ENCODE results near the gene ARVCF.

Gene ARVCF

DNA sequence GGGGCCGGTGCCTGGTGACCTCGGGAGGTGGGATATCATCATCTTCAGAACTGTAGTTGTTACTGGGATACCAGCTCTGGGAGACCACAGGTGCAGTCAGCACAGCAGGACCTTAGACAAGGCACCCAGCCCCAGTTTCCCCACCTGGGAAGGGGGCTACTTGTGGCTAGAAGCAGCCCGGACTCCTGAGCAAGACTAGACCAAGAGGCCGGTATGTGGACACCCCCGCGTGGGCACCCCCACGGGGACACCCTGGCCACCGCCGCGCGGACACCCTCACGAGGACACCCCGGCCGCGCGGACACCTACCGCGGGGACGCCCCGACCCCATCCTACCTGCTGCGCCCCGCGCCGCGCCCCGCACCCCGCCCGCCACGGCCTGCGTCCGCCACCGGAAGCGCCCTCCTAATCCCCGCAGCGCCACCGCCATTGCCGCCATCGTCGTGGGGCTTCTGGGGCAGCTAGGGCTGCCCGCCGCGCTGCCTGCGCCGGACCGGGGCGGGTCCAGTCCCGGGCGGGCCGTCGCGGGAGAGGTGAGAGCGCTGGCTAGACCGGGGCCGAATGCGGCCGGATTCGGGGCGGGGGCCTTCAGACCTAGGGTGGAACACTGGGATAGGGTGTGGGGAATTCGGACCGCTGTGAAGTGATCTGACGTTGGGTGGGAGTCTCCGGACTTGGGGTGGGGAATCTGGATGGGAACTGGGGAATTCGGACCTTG, 75.1 kb downstream of the ARVCF start, which contains the start of the genes COMT and TXNRD2:
COMT (plus strand) TSS at position 408 of the 718 bp plus-strand sequence. CDS start 20,755 bp downstream, outside the sequence.
TXNRD2 (minus strand) TSS at position 454 of the 718 bp plus-strand sequence; CDS start at position 439, 15 bp downstream.
- Histone ChIP-seq H2BK5ac (ENCODE audit: low read depth, low read length, poor library complexity) (no peak within 1 kb of the TSS), H3K9me3 (ENCODE audit: insufficient read depth, low read depth, low read length) (no peaks in the 10 kb centered on the region), H3K4ac (ENCODE audit: low read depth, low read length) (no peak within 1 kb of the TSS), H2BK12ac (ENCODE audit: low read length) (peak within 1 kb of the TSS; percentile 56), H3K14ac (ENCODE audit: low read length) (peak within 1 kb of the TSS; percentile 38), H4K91ac (ENCODE audit: low read depth, low read length) (peak within 1 kb of the TSS; percentile 58), H3K79me1 (ENCODE audit: low read length) (peaks cover 5% of the 10 kb centered on the region), H2BK120ac (ENCODE audit: insufficient read depth, low read length, poor library complexity) (peak within 1 kb of the TSS; percentile 57), H3K4me2 (ENCODE audit: low read length) (peak within 1 kb of the TSS; percentile 42), H3K4me1 (ENCODE audit: control insufficient read depth in 1 of 2, insufficient read depth in 2 of 2, low read length in 2 of 2) (peaks cover 12 to 17% of the 10 kb centered on the region in 2 experiments), H3K18ac (ENCODE audit: low read length) (no peak within 1 kb of the TSS), H2AK5ac (ENCODE audit: low read length) (peak within 1 kb of the TSS; percentile 10), H3K23ac (ENCODE audit: low read length) (no peak within 1 kb of the TSS), H2AFZ (ENCODE audit: insufficient read depth, low read length, poor library complexity) (no peak within 1 kb of the TSS), H3K79me2 (ENCODE audit: control insufficient read depth, insufficient read depth, low read length, poor library complexity) (no peaks in the 10 kb centered on the region), H3K27ac (ENCODE audit: low read depth, low read length) (peak within 1 kb of the TSS; percentile 53), H4K12ac (ENCODE audit: low read depth, low read length) (no peak within 1 kb of the TSS), H3K4me3 (ENCODE audit: low read depth, low read length) (peak within 1 kb of the TSS; percentile 31), H3K36me3 (ENCODE audit: control insufficient read depth in 1 of 2, insufficient read depth in 2 of 2, low read length in 2 of 2) (no peaks in the 10 kb centered on the region), H3K27me3 (ENCODE audit: insufficient read depth, low read length) (no peaks in the 10 kb centered on the region), H4K8ac (ENCODE audit: low read depth, low read length) (peak within 1 kb of the TSS; percentile 69), H3K9ac (ENCODE audit: low read length) (no peak within 1 kb of the TSS)
- no CpG with 5 or more reads among the region's 63 CpGs for WGBS (ENCODE audit: extremely low coverage, insufficient coverage, insufficient read length)
- DNase-seq, result peak; percentile 44 to 80

DNA sequence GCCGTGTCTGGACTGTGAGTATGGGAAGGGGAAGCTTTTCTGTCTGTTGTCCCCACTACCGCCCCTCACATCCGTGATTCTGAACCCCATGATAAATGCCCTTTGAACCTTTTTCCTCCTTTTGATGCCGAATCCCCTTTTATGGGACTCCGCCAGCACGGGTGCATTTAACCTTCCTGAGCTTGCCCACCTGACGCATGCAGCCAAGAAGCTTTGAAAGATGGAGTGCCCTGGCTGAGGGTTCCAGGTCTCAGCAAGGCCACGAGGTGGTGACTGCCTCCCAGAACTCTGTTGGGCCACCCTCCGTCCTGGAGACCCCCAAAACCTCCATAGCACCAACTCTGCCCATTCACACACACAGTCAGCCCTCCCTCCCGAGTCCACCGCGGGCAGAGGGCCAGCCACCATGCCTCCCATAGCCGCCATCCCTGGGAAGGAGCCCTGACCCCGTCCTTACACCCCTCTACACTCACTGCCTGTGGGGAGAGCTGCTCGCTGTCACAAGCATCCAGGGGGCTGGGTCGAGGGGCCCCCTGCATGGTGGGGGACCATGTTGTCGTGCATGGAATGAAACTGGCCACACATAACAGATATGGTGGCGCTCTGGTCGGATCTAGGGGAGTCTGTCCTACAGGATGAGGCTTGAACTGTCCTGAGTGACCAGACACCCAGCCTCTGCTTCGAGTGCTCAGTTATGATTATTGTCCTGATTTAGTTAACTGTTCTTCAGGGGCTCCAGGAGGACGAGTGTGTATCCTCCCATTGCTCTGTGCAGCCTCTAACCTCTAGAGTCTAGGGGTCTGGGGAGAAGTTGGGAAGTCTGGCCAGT, 75.9 kb downstream of the ARVCF start:
- Histone ChIP-seq H2BK5ac (ENCODE audit: low read depth, low read length, poor library complexity) (no peak overlapping the region), H3K79me1 (ENCODE audit: low read length) (peaks cover 5% of the 10 kb centered on the region), H3K4me3 (ENCODE audit: low read depth, low read length) (no peak overlapping the region), H4K12ac (ENCODE audit: low read depth, low read length) (no peak overlapping the region), H3K27me3 (ENCODE audit: insufficient read depth, low read length) (no peaks in the 10 kb centered on the region), H3K4me1 (ENCODE audit: control insufficient read depth in 1 of 2, insufficient read depth in 2 of 2, low read length in 2 of 2) (peaks cover 12 to 17% of the 10 kb centered on the region in 2 experiments), H3K9ac (ENCODE audit: low read length) (no peak overlapping the region), H3K4ac (ENCODE audit: low read depth, low read length) (no peak overlapping the region), H3K27ac (ENCODE audit: low read depth, low read length) (no peak overlapping the region), H2AK5ac (ENCODE audit: low read length) (no peak overlapping the region), H3K36me3 (ENCODE audit: control insufficient read depth in 1 of 2, insufficient read depth in 2 of 2, low read length in 2 of 2) (no peaks in the 10 kb centered on the region), H2BK12ac (ENCODE audit: low read length) (no peak overlapping the region), H3K9me3 (ENCODE audit: insufficient read depth, low read depth, low read length) (peaks cover 3% of the 10 kb centered on the region), H2AFZ (ENCODE audit: insufficient read depth, low read length, poor library complexity) (no peak overlapping the region), H4K8ac (ENCODE audit: low read depth, low read length) (no peak overlapping the region), H3K23ac (ENCODE audit: low read length) (no peak overlapping the region), H3K14ac (ENCODE audit: low read length) (no peak overlapping the region), H2BK120ac (ENCODE audit: insufficient read depth, low read length, poor library complexity) (no peak overlapping the region), H3K18ac (ENCODE audit: low read length) (no peak overlapping the region), H3K4me2 (ENCODE audit: low read length) (peak overlapping the region; percentile 42), H3K79me2 (ENCODE audit: control insufficient read depth, insufficient read depth, low read length, poor library complexity) (no peaks in the 10 kb centered on the region), H4K91ac (ENCODE audit: low read depth, low read length) (no peak overlapping the region)
- no peak for DNase-seq
- no CpG with 5 or more reads among the region's 21 CpGs for WGBS (ENCODE audit: extremely low coverage, insufficient coverage, insufficient read length)

DNA sequence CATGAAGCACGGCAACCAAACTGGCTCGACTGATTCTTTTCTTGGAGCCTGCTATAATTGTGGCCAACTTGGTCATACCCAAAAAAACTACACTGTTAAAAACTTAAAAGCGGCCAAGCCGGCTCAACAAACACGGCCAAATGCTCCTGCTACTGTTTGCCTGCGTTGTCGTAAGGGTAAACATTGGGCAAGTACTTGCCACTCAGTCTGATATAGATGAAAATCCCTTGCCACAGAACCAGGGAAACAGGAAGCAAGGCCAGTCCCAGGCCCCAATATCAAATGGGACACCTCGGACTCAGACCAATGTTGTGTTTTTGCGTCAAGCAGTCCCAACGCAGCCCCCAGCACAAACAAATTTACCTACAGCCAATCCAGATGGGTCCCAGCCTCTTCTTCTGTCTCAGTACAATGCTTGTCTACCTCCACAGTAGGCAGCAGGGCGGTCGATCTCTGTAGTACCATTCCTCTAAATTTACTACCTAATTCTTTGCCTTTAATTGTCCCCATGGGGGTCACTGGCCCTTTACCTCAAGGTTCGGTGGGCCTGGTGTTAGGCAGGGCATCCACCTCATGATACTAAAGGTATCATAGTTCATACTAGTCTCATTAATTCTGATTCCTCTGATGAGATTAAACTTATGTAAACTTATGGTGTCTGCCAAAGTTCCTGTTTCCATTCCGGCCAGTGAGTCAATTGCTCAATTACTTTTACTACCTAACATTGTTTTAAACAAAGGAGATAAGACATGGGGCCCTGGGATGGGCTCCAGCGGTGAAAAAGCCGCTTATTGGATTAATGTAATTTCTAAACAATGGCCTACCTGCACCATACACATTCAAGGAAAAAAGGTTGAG, 78.8 kb downstream of the ARVCF start:
- no peak overlapping the region for H2AFZ ChIP-seq (ENCODE audit: insufficient read depth, low read length, poor library complexity)
- H4K91ac ChIP-seq (ENCODE audit: low read depth, low read length), result no peak overlapping the region
- no peak overlapping the region for H3K4me3 ChIP-seq (ENCODE audit: low read depth, low read length)
- H2BK5ac ChIP-seq (ENCODE audit: low read depth, low read length, poor library complexity), result no peak overlapping the region
- no peaks in the 10 kb centered on the region for H3K27me3 ChIP-seq (ENCODE audit: insufficient read depth, low read length)
- WGBS (ENCODE audit: extremely low coverage, insufficient coverage, insufficient read length), result no CpG with 5 or more reads among the region's 16 CpGs
- no peak overlapping the region for H4K12ac ChIP-seq (ENCODE audit: low read depth, low read length)
- no peak overlapping the region for H2BK120ac ChIP-seq (ENCODE audit: insufficient read depth, low read length, poor library complexity)
- no peaks in the 10 kb centered on the region for H3K79me2 ChIP-seq (ENCODE audit: control insufficient read depth, insufficient read depth, low read length, poor library complexity)
- H3K27ac ChIP-seq (ENCODE audit: low read depth, low read length), result no peak overlapping the region
- no peak overlapping the region for H3K4me2 ChIP-seq (ENCODE audit: low read length)
- no peak overlapping the region for H3K9ac ChIP-seq (ENCODE audit: low read length)
- H3K23ac ChIP-seq (ENCODE audit: low read length), result no peak overlapping the region
- peaks cover 3% of the 10 kb centered on the region for H3K79me1 ChIP-seq (ENCODE audit: low read length)
- DNase-seq, result no peak
- no peak overlapping the region for H2AK5ac ChIP-seq (ENCODE audit: low read length)
- no peak overlapping the region for H3K18ac ChIP-seq (ENCODE audit: low read length)
- peaks cover 3% of the 10 kb centered on the region for H3K9me3 ChIP-seq (ENCODE audit: insufficient read depth, low read depth, low read length)
- no peak overlapping the region for H3K14ac ChIP-seq (ENCODE audit: low read length)
- no peak overlapping the region for H3K4ac ChIP-seq (ENCODE audit: low read depth, low read length)
- H2BK12ac ChIP-seq (ENCODE audit: low read length), result no peak overlapping the region
- H3K4me1 ChIP-seq (ENCODE audit: control insufficient read depth in 1 of 2, insufficient read depth in 2 of 2, low read length in 2 of 2), result peaks cover 6 to 9% of the 10 kb centered on the region in 2 experiments
- H3K36me3 ChIP-seq (ENCODE audit: control insufficient read depth in 1 of 2, insufficient read depth in 2 of 2, low read length in 2 of 2), result no peaks in the 10 kb centered on the region
- no peak overlapping the region for H4K8ac ChIP-seq (ENCODE audit: low read depth, low read length)

DNA sequence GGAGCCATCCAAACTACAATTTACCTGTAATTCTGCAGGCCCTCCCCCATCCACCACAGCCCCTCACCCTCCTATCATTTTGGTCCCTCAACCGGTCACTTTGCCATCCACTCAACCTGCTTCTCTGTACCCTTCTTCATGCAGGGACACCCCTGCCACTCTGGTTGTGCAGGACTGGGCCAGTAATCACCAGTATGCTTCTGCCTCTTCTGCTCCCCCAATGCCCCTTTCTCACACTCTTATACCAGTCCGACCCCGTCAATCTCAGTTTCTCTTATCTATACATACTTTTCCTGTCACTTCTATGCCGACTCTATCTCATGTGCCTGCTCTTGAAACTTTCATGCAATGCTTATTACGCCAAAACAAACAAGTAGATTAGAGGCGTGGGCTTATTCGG, 80.1 kb downstream of the ARVCF start:
- H3K9ac ChIP-seq (ENCODE audit: low read length), result no peak overlapping the region
- H2AK5ac ChIP-seq (ENCODE audit: low read length), result no peak overlapping the region
- H3K4ac ChIP-seq (ENCODE audit: low read depth, low read length), result no peak overlapping the region
- H4K91ac ChIP-seq (ENCODE audit: low read depth, low read length), result no peak overlapping the region
- H4K12ac ChIP-seq (ENCODE audit: low read depth, low read length), result no peak overlapping the region
- H3K9me3 ChIP-seq (ENCODE audit: insufficient read depth, low read depth, low read length), result peaks cover 3% of the 10 kb centered on the region
- H3K4me1 ChIP-seq (ENCODE audit: control insufficient read depth in 1 of 2, insufficient read depth in 2 of 2, low read length in 2 of 2), result no peaks in the 10 kb centered on the region
- H2AFZ ChIP-seq (ENCODE audit: insufficient read depth, low read length, poor library complexity), result no peak overlapping the region
- H3K79me1 ChIP-seq (ENCODE audit: low read length), result no peaks in the 10 kb centered on the region
- H3K27ac ChIP-seq (ENCODE audit: low read depth, low read length), result no peak overlapping the region
- no peaks in the 10 kb centered on the region for H3K27me3 ChIP-seq (ENCODE audit: insufficient read depth, low read length)
- no peak overlapping the region for H4K8ac ChIP-seq (ENCODE audit: low read depth, low read length)
- H3K23ac ChIP-seq (ENCODE audit: low read length), result no peak overlapping the region
- no peaks in the 10 kb centered on the region for H3K36me3 ChIP-seq (ENCODE audit: control insufficient read depth in 1 of 2, insufficient read depth in 2 of 2, low read length in 2 of 2)
- H2BK120ac ChIP-seq (ENCODE audit: insufficient read depth, low read length, poor library complexity), result no peak overlapping the region
- no peak overlapping the region for H2BK12ac ChIP-seq (ENCODE audit: low read length)
- no peak for DNase-seq
- no peak overlapping the region for H2BK5ac ChIP-seq (ENCODE audit: low read depth, low read length, poor library complexity)
- no peak overlapping the region for H3K14ac ChIP-seq (ENCODE audit: low read length)
- no peaks in the 10 kb centered on the region for H3K79me2 ChIP-seq (ENCODE audit: control insufficient read depth, insufficient read depth, low read length, poor library complexity)
- H3K4me2 ChIP-seq (ENCODE audit: low read length), result no peak overlapping the region
- no peak overlapping the region for H3K4me3 ChIP-seq (ENCODE audit: low read depth, low read length)
- no CpG with 5 or more reads among the region's 7 CpGs for WGBS (ENCODE audit: extremely low coverage, insufficient coverage, insufficient read length)
- H3K18ac ChIP-seq (ENCODE audit: low read length), result no peak overlapping the region
